ENCODE results near the gene RAD23B. TPM values are rescaled to one million over a fixed set of nuclear protein-coding genes. Genes with fewer than 3 reads are reported as not detected.
A peak's percentile ranks its signal among the peaks of the same experiment; 100 is the strongest.

Gene RAD23B
- total and polyA plus RNA-seq, 2 of the 13 experiments (the other 11 are each of a cell fraction or from before 2014, with no cell fraction given), result 133 to 156 TPM

DNA sequence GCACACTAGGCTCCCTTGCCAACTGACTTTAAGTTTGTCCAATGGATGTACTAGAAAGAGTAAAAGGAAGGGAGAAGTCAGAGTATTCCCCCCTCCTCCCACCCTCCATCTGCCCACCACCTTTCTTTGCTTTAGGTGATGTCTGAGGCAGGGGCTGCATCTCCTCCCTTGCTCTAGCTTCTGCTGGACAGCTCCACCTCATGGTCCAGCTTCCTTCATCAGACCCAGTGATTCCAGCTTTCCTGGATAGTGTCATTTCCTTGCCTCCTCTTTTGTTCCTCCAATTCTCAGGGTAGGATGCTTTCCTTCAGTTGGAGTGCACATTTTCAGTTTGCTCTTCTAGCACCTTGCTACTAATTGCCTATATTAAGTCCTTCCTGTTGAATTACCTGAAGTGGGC is 67.4 kb downstream of the RAD23B start (continued):
- no peak for TF ChIP-seq ZNF275 (CRISPR knock-in tag; IDR thresholded peaks at IDR 0.05; ENCODE audit: borderline replicate concordance)
- TF ChIP-seq ZNF7 (CRISPR knock-in tag; IDR thresholded peaks at IDR 0.05), result 0 out of 2 replicates have a peak, but pooled peaks have one; percentile 38
- no peak for TF ChIP-seq ZNF761 (CRISPR knock-in tag; conservative IDR thresholded peaks at IDR 0.05)
- TF ChIP-seq ERF (CRISPR knock-in tag; IDR thresholded peaks at IDR 0.05), result no peak
- no peak for TF ChIP-seq SP140L (CRISPR knock-in tag; IDR thresholded peaks at IDR 0.05; ENCODE audit: borderline replicate concordance)
- TF ChIP-seq, protein P1, sequence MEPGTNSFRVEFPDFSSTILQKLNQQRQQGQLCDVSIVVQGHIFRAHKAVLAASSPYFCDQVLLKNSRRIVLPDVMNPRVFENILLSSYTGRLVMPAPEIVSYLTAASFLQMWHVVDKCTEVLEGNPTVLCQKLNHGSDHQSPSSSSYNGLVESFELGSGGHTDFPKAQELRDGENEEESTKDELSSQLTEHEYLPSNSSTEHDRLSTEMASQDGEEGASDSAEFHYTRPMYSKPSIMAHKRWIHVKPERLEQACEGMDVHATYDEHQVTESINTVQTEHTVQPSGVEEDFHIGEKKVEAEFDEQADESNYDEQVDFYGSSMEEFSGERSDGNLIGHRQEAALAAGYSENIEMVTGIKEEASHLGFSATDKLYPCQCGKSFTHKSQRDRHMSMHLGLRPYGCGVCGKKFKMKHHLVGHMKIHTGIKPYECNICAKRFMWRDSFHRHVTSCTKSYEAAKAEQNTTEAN (CRISPR knock-in tag; conservative IDR thresholded peaks at IDR 0.05), result no peak
- TF ChIP-seq PCBP1 (IDR thresholded peaks at IDR 0.05; ENCODE audit: borderline replicate concordance, low read depth, low read length), result no peak
- TF ChIP-seq SP2 (CRISPR knock-in tag; IDR thresholded peaks at IDR 0.05), result no peak
- TF ChIP-seq HES4 (CRISPR knock-in tag; IDR thresholded peaks at IDR 0.05; ENCODE audit: borderline replicate concordance), result no peak
- no peak for TF ChIP-seq ZNF205 (CRISPR knock-in tag; IDR thresholded peaks at IDR 0.05)
- no peak for TF ChIP-seq GTF3A (CRISPR knock-in tag; conservative IDR thresholded peaks at IDR 0.05)
- no peak for TF ChIP-seq ZFP37 (CRISPR knock-in tag; IDR thresholded peaks at IDR 0.05; ENCODE audit: borderline replicate concordance)
- no peak for TF ChIP-seq AHR (CRISPR knock-in tag; IDR thresholded peaks at IDR 0.05)
- TF ChIP-seq, protein P2, sequence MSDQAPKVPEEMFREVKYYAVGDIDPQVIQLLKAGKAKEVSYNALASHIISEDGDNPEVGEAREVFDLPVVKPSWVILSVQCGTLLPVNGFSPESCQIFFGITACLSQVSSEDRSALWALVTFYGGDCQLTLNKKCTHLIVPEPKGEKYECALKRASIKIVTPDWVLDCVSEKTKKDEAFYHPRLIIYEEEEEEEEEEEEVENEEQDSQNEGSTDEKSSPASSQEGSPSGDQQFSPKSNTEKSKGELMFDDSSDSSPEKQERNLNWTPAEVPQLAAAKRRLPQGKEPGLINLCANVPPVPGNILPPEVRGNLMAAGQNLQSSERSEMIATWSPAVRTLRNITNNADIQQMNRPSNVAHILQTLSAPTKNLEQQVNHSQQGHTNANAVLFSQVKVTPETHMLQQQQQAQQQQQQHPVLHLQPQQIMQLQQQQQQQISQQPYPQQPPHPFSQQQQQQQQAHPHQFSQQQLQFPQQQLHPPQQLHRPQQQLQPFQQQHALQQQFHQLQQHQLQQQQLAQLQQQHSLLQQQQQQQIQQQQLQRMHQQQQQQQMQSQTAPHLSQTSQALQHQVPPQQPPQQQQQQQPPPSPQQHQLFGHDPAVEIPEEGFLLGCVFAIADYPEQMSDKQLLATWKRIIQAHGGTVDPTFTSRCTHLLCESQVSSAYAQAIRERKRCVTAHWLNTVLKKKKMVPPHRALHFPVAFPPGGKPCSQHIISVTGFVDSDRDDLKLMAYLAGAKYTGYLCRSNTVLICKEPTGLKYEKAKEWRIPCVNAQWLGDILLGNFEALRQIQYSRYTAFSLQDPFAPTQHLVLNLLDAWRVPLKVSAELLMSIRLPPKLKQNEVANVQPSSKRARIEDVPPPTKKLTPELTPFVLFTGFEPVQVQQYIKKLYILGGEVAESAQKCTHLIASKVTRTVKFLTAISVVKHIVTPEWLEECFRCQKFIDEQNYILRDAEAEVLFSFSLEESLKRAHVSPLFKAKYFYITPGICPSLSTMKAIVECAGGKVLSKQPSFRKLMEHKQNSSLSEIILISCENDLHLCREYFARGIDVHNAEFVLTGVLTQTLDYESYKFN (CRISPR knock-in tag; conservative IDR thresholded peaks at IDR 0.05), result no peak
- no peak for TF ChIP-seq ZNF891 (CRISPR knock-in tag; IDR thresholded peaks at IDR 0.05)
- peak; percentile 87 for TF ChIP-seq MIER2 (CRISPR knock-in tag; IDR thresholded peaks at IDR 0.05)
- TF ChIP-seq ZNF879 (CRISPR knock-in tag; IDR thresholded peaks at IDR 0.05), result no peak
- no peak for TF ChIP-seq ZNF850 (CRISPR knock-in tag; conservative IDR thresholded peaks at IDR 0.05)
- TF ChIP-seq, protein P3, sequence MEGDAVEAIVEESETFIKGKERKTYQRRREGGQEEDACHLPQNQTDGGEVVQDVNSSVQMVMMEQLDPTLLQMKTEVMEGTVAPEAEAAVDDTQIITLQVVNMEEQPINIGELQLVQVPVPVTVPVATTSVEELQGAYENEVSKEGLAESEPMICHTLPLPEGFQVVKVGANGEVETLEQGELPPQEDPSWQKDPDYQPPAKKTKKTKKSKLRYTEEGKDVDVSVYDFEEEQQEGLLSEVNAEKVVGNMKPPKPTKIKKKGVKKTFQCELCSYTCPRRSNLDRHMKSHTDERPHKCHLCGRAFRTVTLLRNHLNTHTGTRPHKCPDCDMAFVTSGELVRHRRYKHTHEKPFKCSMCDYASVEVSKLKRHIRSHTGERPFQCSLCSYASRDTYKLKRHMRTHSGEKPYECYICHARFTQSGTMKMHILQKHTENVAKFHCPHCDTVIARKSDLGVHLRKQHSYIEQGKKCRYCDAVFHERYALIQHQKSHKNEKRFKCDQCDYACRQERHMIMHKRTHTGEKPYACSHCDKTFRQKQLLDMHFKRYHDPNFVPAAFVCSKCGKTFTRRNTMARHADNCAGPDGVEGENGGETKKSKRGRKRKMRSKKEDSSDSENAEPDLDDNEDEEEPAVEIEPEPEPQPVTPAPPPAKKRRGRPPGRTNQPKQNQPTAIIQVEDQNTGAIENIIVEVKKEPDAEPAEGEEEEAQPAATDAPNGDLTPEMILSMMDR (CRISPR knock-in tag; IDR thresholded peaks at IDR 0.05), result 0 out of 2 replicates have a peak, but pooled peaks have one; percentile 5
- TF ChIP-seq, protein P4, sequence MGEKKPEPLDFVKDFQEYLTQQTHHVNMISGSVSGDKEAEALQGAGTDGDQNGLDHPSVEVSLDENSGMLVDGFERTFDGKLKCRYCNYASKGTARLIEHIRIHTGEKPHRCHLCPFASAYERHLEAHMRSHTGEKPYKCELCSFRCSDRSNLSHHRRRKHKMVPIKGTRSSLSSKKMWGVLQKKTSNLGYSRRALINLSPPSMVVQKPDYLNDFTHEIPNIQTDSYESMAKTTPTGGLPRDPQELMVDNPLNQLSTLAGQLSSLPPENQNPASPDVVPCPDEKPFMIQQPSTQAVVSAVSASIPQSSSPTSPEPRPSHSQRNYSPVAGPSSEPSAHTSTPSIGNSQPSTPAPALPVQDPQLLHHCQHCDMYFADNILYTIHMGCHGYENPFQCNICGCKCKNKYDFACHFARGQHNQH (CRISPR knock-in tag; IDR thresholded peaks at IDR 0.05), result no peak
- TF ChIP-seq, protein P5, sequence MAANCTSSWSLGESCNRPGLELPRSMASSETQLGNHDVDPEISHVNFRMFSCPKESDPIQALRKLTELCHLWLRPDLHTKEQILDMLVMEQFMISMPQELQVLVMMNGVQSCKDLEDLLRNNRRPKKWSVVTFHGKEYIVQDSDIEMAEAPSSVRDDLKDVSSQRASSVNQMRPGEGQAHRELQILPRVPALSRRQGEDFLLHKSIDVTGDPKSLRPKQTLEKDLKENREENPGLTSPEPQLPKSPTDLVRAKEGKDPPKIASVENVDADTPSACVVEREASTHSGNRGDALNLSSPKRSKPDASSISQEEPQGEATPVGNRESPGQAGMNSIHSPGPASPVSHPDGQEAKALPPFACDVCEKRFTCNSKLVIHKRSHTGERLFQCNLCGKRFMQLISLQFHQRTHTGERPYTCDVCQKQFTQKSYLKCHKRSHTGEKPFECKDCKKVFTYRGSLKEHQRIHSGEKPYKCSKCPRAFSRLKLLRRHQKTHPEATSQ (CRISPR knock-in tag; IDR thresholded peaks at IDR 0.05; ENCODE audit: borderline replicate concordance), result no peak

Data from HepG2 (cell line).